Colonic mucosa (tissue), 4 donors: ENCODE results near the gene NR1I3. TPM values are rescaled to one million over a fixed set of nuclear protein-coding genes. Genes with fewer than 3 reads are reported as not detected.
"Not testable (repeated sequence)": the region's sequence is repeated elsewhere in the genome, so short reads cannot be mapped to it uniquely, and the experiment has no call there.

Experiments
- DNase-seq: peaks from one replicate; pipeline ENCODE4 v3.0.0-alpha.2; 2020
- H3K27ac ChIP-seq: fragments of 200-600 bp; one replicate; pipeline ENCODE4 v1.8.0; 2021
- H3K27me3 ChIP-seq: fragments of 200-600 bp; one replicate; pipeline ENCODE4 v1.8.0; 2021
- H3K36me3 ChIP-seq: fragments of 200-600 bp; one replicate; pipeline ENCODE4 v1.8.0; 2021
- H3K4me1 ChIP-seq: fragments of 200-600 bp; one replicate; pipeline ENCODE4 v1.8.0; 2021; ENCODE audit warnings: mild to moderate bottlenecking
- H3K4me3 ChIP-seq: fragments of 200-600 bp; one replicate; pipeline ENCODE4 v1.8.0; 2021
- H3K9ac ChIP-seq, 2 donors: one replicate each; pipeline ENCODE4 v1.7.0; 2013; ENCODE audit warnings: control low read depth in 2 of 2, low read depth in 2 of 2, low read length in 2 of 2
- H3K9me3 ChIP-seq: fragments of 200-600 bp; one replicate; pipeline ENCODE4 v1.8.0; 2021
- CTCF ChIP-seq: fragments of 200-600 bp; IDR thresholded peaks from one replicate; pipeline ENCODE4 v1.8.0; 2022; ENCODE audit warnings: antibody characterized with exemption, mild to moderate bottlenecking
- intact Hi-C: fragments of 100-400 bp; cut with DNase I; formaldehyde crosslinking; loops from one replicate; pipeline ENCODE4 v1.14.1; 2022
- total RNA-seq, 2 donors: library from RNA; stranded (reverse); fragmentation: NEBNext Ultra II Directional in 1 of 2; extraction: Animal tissue kit (Norgen Biotek cat#: 25700) in 1 of 2; gene quantifications; one replicate each; pipeline ENCODE4 v1.2.1, GENCODE V29; 2021
- donor health status: healthy.
- donor health status: DM: no; HTN: no; CAD: no.
- donor health status: DM: no; HTN: no; CAD: no.

Gene NR1I3
- total RNA-seq, 2 donors from 2014 or later = not detected

DNA sequence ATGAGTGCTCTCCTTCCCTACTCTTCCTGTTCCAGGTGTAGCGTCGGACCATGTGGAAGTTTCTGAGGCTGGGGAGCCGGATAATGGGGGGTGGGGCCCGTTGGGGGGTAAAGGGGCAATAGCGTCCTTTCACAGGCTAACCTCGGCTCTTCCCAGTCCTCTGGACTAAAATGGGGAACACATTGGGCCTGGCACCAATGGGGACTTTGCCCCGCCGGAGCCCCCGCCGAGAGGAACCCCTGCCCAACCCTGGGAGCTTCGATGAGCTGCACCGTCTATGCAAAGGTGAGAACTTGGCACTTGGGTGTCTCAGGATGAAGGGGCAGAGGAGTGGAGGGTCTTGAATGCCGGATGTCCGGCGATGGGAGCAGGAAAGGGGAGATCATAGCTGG is 11.7 kb downstream of the NR1I3 start:
- Histone ChIP-seq H3K4me1 (peaks cover 20% of the 10 kb centered on the region), H3K27ac (peak overlapping the region; percentile 40)

DNA sequence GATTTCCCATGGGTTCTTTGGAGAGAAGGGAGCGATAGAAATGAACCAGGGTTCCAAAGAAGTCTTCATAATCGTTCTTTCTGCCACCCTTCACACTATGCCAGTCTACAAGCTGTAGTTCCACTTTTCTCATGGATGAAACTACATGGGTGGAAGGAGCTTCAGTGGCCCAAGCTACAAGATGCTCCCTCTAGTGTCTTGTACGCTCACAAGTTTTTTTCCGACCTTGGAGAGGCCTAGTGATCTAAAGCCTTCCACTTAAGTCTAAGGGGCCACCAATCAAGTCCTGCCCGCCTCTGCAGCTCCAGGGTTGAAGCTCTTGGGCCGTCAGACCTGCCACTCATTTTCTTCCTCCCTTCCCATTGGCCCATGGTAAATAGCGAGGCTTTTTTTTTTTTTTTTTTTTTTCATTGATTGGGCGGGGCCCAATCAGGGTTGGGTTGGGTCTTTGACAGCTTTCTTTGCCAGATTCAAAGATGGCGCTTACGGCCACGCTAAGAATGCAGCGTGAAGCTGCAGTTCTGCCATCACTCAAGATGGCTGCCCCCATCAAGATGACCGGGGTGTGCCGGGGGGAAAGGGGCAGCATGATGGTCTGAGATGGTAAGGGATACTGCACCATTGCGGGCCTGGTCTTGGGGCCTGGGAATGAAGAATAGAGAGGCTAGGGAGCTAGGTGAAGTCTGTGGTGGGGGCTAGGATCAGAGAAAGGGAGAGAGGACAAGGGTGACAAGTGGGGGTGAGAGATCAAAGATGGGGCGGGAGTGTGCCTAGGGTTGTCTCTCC is 12.3 kb downstream of the NR1I3 start, which contains the start of gene TOMM40L:
TOMM40L (plus strand) TSS at position 527 of the 786 bp plus-strand sequence. CDS start 430 bp downstream, outside the sequence.
- H3K4me1 ChIP-seq = peaks cover 20% of the 10 kb centered on the region
- H3K9me3 ChIP-seq = no peaks in the 10 kb centered on the region
- H3K36me3 ChIP-seq = peaks cover 7% of the 10 kb centered on the region
- H3K27ac ChIP-seq = peak within 1 kb of the TSS; percentile 54
- peak within 1 kb of the TSS; percentile 58 for H3K4me3 ChIP-seq
- peak; percentile 34 for TF ChIP-seq CTCF
- H3K9ac ChIP-seq = peak within 1 kb of the TSS; percentile 65 to 76
- H3K27me3 ChIP-seq = no peaks in the 10 kb centered on the region
- DNase-seq = peak; percentile 92
- intact Hi-C loops = loop anchor here (5.0 kb wide), 1 partner anchor 67 kb away; no protein-coding TSS in a partner anchor

More for the DNA sequence above, 11.7 kb downstream of the NR1I3 start:
- peak; percentile 26 for DNase-seq
- TF ChIP-seq CTCF = no peak
- peaks cover 7% of the 10 kb centered on the region for H3K36me3 ChIP-seq
- H3K4me3 ChIP-seq = peak overlapping the region; percentile 58
- intact Hi-C loops = loop anchor here (5.0 kb wide), 1 partner anchor 66 kb away; no protein-coding TSS in a partner anchor
- peak overlapping the region; percentile 65 to 76 for H3K9ac ChIP-seq
- H3K9me3 ChIP-seq = no peaks in the 10 kb centered on the region
- H3K27me3 ChIP-seq = no peaks in the 10 kb centered on the region

GRCh38 chr1:161225178-161225533 is 12.8 kb downstream of the NR1I3 start:
- peaks cover 20% of the 10 kb centered on the region for H3K4me1 ChIP-seq
- peaks cover 7% of the 10 kb centered on the region for H3K36me3 ChIP-seq

DNA sequence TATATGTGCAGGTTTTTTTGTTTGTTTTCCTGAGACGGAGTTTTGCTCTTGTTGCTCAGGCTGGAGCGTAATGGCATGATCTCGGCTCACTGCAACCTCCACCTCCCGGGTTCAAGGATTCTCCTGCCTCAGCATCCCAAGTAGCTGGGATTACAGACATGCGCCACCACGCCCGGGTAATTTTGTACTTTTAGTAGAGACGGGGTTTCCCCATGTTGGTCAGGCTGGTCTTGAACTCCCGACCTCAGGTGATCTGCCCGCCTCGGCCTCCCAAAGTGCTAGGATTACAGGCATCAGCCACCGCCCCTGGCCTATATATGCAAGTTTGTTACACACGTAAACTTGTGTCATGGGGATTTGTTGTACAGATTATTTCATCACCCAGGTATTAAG is 13.3 kb downstream of the NR1I3 start:
- DNase-seq, H3K4me3 ChIP-seq, H3K27me3 ChIP-seq, H3K9ac ChIP-seq, H3K9me3 ChIP-seq, H3K27ac ChIP-seq, H3K36me3 ChIP-seq: not testable (repeated sequence)
- H3K4me1 ChIP-seq = peaks cover 20% of the 10 kb centered on the region
- intact Hi-C loops = loop anchor here (5.0 kb wide), 1 partner anchor 68 kb away; no protein-coding TSS in a partner anchor

More at GRCh38 chr1:161225178-161225533, 12.8 kb downstream of the NR1I3 start:
- Histone ChIP-seq H3K9ac (peak overlapping the region in 1 of 2 donors; percentile 4), H3K9me3 (no peaks in the 10 kb centered on the region), H3K27ac (peak overlapping the region; percentile 32), H3K27me3 (no peaks in the 10 kb centered on the region), H3K4me3 (no peak overlapping the region)
- intact Hi-C loops = loop anchor here (5.0 kb wide), 1 partner anchor 67 kb away; no protein-coding TSS in a partner anchor
- no peak for TF ChIP-seq CTCF
- DNase-seq = no peak

DNA sequence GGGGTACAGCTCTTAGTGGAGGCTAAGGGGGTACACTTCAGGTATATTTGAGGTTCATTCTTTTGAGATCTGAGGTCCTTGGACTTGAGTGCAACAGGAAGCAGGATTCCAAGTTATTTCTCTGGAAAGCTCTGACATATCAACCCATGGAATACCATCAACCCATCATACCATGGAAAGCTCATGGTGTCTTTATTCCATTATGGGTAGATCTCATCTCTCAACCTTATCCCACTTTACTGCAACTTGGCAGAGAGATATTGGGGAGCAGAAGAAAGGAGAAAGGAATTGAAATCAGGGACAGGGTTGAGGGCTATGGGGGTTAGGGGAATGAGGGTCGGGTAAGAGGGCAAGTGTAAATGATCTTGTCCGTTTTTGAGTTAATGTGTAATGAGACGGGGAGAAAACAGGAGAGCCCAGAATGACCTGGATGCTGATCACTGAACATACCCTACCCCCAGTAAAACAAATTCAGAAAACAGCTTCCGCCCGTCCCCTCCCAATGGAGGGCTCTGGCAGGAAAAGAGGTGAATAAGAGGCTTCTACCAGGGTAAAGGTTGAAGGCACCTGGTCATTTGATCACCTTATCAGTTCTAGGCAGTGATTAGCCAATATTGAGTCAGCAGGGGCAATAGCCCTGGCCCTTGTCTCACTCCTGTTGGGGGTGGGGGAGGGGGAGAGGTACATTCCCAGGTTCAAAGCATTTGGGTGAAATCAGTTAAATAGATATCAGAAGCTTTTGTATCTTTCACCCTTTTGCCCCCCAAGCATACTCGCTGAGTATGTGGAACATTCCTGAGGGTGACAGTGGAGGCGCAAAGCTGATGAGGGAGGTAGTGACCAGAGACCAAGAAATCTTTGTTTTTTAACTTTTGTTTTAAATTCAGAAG is 14.0 kb downstream of the NR1I3 start:
- H3K27ac ChIP-seq = no peak overlapping the region
- intact Hi-C loops = no loop called here
- H3K36me3 ChIP-seq = peaks cover 3% of the 10 kb centered on the region
- H3K9me3 ChIP-seq = no peaks in the 10 kb centered on the region
- TF ChIP-seq CTCF = no peak
- no peaks in the 10 kb centered on the region for H3K27me3 ChIP-seq
- peaks cover 20% of the 10 kb centered on the region for H3K4me1 ChIP-seq
- no peak for DNase-seq
- H3K9ac ChIP-seq = no peak overlapping the region
- H3K4me3 ChIP-seq = no peak overlapping the region
